Sigmoid colon (tissue), 7 donors: Measurements from ENCODE around the gene PPFIBP2. TPM values are rescaled to one million over a fixed set of nuclear protein-coding genes. Genes with fewer than 3 reads are reported as not detected.
"Not testable (repeated sequence)": the region's sequence is repeated elsewhere in the genome, so short reads cannot be mapped to it uniquely, and the experiment has no call there.

ENCODE experiments used
- DNase-seq: peaks from one replicate; pipeline ENCODE4 v3.0.0-alpha.2; 2019
- H3K27ac ChIP-seq, 4 donors: fragments of 200-600 bp; sonication (generic); one replicate each; pipeline ENCODE4 v1.5.1; 2016 to 2019; ENCODE audit warnings: mild to moderate bottlenecking in 1 of 4
- H3K27me3 ChIP-seq, 3 donors: fragments of 200-600 bp; sonication (generic); one replicate each; pipeline ENCODE4 v1.5.1; 2019; ENCODE audit warnings: mild to moderate bottlenecking in 1 of 3
- H3K36me3 ChIP-seq, 4 donors: fragments of 200-600 bp; sonication (generic); one replicate each; pipeline ENCODE4 v1.5.1; 2016 to 2019
- H3K4me1 ChIP-seq, 4 donors: fragments of 200-600 bp; sonication (generic); one replicate each; pipeline ENCODE4 v1.5.1; 2017 to 2019
- H3K4me3 ChIP-seq, 4 donors: fragments of 200-600 bp; sonication (generic); one replicate each; pipeline ENCODE4 v1.5.1; 2017 to 2019; ENCODE audit warnings: mild to moderate bottlenecking in 2 of 4, moderate library complexity in 1 of 4
- H3K9me3 ChIP-seq, 4 donors: fragments of 200-600 bp in 3 of 4; sonication (generic) in 3 of 4; one replicate each; pipeline versions ENCODE4 v1.5.1 to v1.6.1; 2013 to 2019
- EP300 ChIP-seq, 4 donors: sonication (generic); formaldehyde crosslinking; IDR thresholded peaks; one replicate each; pipeline ENCODE4 v1.6.1; 2017; ENCODE audit warnings: antibody characterized with exemption in 4 of 4
- POLR2A ChIP-seq, 2 donors: fragments of 450-650 bp; IDR thresholded peaks; one replicate each; pipeline ENCODE4 v1.6.1; 2016; ENCODE audit warnings: antibody characterized with exemption in 2 of 2, mild to moderate bottlenecking in 2 of 2, moderate library complexity in 2 of 2
- POLR2AphosphoS5 ChIP-seq, 4 donors: sonication (generic); formaldehyde crosslinking; IDR thresholded peaks; one replicate each; pipeline ENCODE4 v1.6.1; 2017; ENCODE audit warnings: antibody characterized with exemption in 4 of 4
- WGBS, 2 donors: extraction: QIAGEN DNeasy Blood & Tissue Kit; methylation state at CpG; one replicate each; pipeline ENCODE4 v1.1.7; 2013; 5-methylcytosine and 5-hydroxymethylcytosine counted together
- intact Hi-C: fragments of 100-400 bp; cut with DNase I; formaldehyde crosslinking; loops from one replicate; pipeline ENCODE4 v1.15.1; 2023
- polyA plus RNA-seq, 3 donors: library from polyadenylated mRNA; stranded (reverse); fragments of 200-250 nt; gene quantifications; one replicate each; pipeline ENCODE4 v1.2.3, GENCODE V29; 2013
- total RNA-seq, 4 donors: library from RNA; depleted of rRNA; stranded (reverse); fragments of >200 nt; gene quantifications; one replicate each; pipeline ENCODE4 v1.1.0, GENCODE V29; 2016
- TF ChIP-seq, protein P1 (sequence below), 4 experiments: fragments of 450-650 bp in 3 of 4; fragments of 200-600 bp in 1 of 4; IDR thresholded peaks; one replicate each; pipeline ENCODE4 v1.5.1; 2016 to 2019; ENCODE audit warnings: antibody characterized with exemption in 4 of 4, mild to moderate bottlenecking in 3 of 4, moderate library complexity in 2 of 4
- donor health status: healthy with polysubstance abuse.
- donor health status: Bipolar disorder and iron deficiency.
- donor health status: healthy.

Gene PPFIBP2
- total and polyA plus RNA-seq, 7 donors = 4.1 to 33.5 (median 11.6) TPM

DNA sequence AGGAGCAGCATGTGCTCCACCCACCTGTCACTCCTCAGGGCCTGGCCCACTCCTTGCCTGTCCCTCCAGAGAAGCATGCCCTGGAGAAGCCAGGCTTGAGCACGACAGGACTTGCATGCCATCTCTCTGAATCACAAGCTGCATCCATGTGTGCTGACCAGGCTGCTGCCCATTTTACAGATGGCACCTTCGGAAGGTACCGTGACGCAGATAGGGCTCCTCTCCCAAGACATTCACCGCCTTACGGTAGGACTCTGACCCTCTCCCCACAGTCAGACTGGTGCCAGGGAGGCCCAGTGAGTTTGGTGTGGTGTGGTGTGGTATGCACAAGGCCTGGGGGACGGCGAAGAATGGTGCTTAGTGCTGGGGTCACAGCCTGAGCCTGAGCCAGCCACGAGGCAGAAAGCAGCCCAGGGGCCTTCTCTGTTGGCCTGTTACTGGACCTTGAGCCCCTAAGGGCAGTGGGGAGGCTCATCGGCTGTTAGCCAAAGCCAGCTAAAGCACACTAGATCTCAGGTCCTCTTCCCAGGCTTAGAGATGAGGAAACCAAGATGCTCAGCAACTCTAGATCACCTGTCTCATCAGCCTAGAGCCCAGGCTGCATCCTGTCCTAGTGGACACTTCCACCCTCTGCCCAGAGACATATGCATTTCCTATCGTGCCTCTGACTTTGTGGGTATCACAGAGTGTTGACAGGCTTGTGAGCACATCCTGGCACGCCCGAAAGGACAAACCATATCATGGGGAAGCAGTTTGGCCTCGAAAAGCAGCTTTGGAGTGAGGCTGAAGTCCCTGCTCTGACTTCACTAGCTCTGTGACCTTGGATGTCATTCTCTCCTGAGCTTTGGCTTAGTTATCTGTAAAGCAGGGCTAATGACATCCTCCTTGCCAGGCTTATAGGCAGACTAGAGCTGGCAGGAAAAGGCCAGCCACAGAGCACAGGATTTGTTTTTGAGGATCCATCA lies 141.7 kb downstream of the PPFIBP2 start:
- no peak overlapping the region for H3K27ac ChIP-seq
- intact Hi-C loops = loop anchor here (2.0 kb wide), 1 partner anchor 85 kb away; no protein-coding TSS in a partner anchor

GRCh38 chr11:7656704-7657103 lies 142.9 kb downstream of the PPFIBP2 start:
- intact Hi-C loops = loop anchor here (2.0 kb wide), 1 partner anchor 86 kb away; no protein-coding TSS in a partner anchor
- H3K27ac ChIP-seq = no peak overlapping the region
- DNase-seq = no peak
- TF ChIP-seq, protein P1, sequence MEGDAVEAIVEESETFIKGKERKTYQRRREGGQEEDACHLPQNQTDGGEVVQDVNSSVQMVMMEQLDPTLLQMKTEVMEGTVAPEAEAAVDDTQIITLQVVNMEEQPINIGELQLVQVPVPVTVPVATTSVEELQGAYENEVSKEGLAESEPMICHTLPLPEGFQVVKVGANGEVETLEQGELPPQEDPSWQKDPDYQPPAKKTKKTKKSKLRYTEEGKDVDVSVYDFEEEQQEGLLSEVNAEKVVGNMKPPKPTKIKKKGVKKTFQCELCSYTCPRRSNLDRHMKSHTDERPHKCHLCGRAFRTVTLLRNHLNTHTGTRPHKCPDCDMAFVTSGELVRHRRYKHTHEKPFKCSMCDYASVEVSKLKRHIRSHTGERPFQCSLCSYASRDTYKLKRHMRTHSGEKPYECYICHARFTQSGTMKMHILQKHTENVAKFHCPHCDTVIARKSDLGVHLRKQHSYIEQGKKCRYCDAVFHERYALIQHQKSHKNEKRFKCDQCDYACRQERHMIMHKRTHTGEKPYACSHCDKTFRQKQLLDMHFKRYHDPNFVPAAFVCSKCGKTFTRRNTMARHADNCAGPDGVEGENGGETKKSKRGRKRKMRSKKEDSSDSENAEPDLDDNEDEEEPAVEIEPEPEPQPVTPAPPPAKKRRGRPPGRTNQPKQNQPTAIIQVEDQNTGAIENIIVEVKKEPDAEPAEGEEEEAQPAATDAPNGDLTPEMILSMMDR (IDR thresholded peaks at IDR 0.05) = no peak
- TF ChIP-seq POLR2A (IDR thresholded peaks at IDR 0.05) (no peak), POLR2AphosphoS5 (IDR thresholded peaks at IDR 0.05) (no peak)
- H3K4me1 ChIP-seq = no peaks in the 10 kb centered on the region
- H3K27me3 ChIP-seq = no peaks in the 10 kb centered on the region
- no peak overlapping the region for H3K4me3 ChIP-seq
- H3K36me3 ChIP-seq = peaks cover 0 to 11% (median 4%) of the 10 kb centered on the region in 4 donors
- 89 to 91% methylated on average over 11 of the region's 11 CpGs for WGBS, 2 donors
- H3K9me3 ChIP-seq = no peaks in the 10 kb centered on the region

More for the DNA sequence above, 141.7 kb downstream of the PPFIBP2 start:
- H3K4me1 ChIP-seq = no peaks in the 10 kb centered on the region
- peaks cover 0 to 11% (median 4%) of the 10 kb centered on the region in 4 donors for H3K36me3 ChIP-seq
- no peaks in the 10 kb centered on the region for H3K9me3 ChIP-seq
- 79 to 90% methylated on average over 14 of the region's 14 CpGs for WGBS, 2 donors
- no peaks in the 10 kb centered on the region for H3K27me3 ChIP-seq
- no peak for DNase-seq
- no peak overlapping the region for H3K4me3 ChIP-seq
- TF ChIP-seq POLR2A (IDR thresholded peaks at IDR 0.05) = no peak
- TF ChIP-seq POLR2AphosphoS5 (IDR thresholded peaks at IDR 0.05) = no peak
- no peak for TF ChIP-seq EP300 (IDR thresholded peaks at IDR 0.05)
- TF ChIP-seq, protein P1 (IDR thresholded peaks at IDR 0.05) = no peak

DNA sequence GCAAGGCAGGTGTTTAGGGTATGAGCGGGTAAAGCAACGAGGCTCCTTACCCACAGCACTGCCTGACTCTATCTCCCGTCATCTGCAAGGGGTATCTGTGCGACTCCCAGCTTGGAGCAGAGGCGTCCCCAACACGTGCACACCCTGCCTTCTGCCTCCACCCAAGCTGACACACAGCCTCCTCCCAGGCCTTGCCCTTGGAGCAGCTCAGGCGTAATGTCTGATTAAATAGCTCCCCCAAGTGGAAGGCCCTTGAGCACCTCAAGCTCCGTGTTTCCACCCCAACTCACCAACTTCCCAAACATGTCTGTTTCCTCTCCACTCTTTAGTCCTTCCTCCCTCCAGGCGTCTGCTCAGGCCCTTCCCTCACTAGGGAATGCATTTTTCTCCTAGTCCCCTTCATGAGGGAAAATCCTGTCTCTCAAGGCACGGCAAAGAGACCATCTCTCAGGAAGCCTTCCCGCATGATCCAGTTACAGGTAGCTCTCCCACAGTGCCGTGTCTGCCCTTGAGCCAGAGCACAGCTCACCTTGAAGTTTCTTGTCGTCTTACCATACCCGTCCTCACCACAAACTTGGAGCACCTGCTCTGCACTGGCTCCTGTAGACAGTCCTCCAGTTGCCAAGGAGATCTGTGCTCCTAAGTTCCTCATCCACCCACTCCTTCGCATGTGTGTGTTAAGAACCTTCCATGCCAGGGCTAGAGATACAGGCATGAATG lies 143.7 kb downstream of the PPFIBP2 start:
- Histone ChIP-seq H3K27me3 (no peaks in the 10 kb centered on the region), H3K4me1 (no peaks in the 10 kb centered on the region), H3K4me3 (no peak overlapping the region), H3K27ac (no peak overlapping the region), H3K9me3 (no peaks in the 10 kb centered on the region), H3K36me3 (peaks cover 0 to 11% (median 4%) of the 10 kb centered on the region in 4 donors)
- intact Hi-C loops = loop anchor here (2.0 kb wide), 1 partner anchor 87 kb away; no protein-coding TSS in a partner anchor
- TF ChIP-seq, protein P1 (IDR thresholded peaks at IDR 0.05) = peak in 2 of 4 experiments; percentile 22 to 47
- TF ChIP-seq EP300 (IDR thresholded peaks at IDR 0.05) (no peak), POLR2A (IDR thresholded peaks at IDR 0.05) (no peak), POLR2AphosphoS5 (IDR thresholded peaks at IDR 0.05) (no peak)
- 41 to 60% methylated on average over 15 of the region's 15 CpGs for WGBS, 2 donors
- peak; percentile 78 for DNase-seq

DNA sequence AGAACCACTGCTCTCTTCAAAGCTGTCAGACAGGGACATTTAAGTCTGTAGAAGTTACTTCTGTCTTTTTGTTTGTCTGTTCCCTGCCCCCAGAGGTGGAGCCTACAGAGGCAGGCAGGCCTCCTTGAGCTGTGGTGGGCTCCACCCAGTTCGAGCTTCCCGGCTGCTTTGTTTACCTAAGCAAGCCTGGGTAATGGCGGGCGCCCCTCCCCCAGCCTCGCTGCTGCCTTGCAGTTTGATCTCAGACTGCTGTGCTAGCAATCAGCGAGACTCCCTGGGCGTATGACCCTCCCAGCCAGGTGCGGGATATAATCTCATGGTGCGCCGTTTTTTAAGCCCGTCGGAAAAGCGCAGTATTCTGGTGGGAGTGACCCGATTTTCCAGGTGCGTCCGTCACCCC lies 149.7 kb downstream of the PPFIBP2 start:
- H3K27me3 ChIP-seq, H3K4me1 ChIP-seq, H3K36me3 ChIP-seq, H3K4me3 ChIP-seq, H3K27ac ChIP-seq, DNase-seq, intact Hi-C loops, H3K9me3 ChIP-seq: not testable (repeated sequence)
- WGBS, 2 donors = 73 to 77% methylated on average over 14 to 16 of the region's 16 CpGs

- no peak overlapping the region for H3K27ac ChIP-seq
- H3K27me3 ChIP-seq = no peaks in the 10 kb centered on the region
- peaks cover 0 to 4% (median 0%) of the 10 kb centered on the region in 4 donors for H3K9me3 ChIP-seq
- H3K36me3 ChIP-seq = no peaks in the 10 kb centered on the region
- intact Hi-C loops = loop anchor here (5.0 kb wide), 1 partner anchor 153 kb away; the partner anchor contains the start of gene PPFIBP2
- TF ChIP-seq, protein P1 (IDR thresholded peaks at IDR 0.05) = no peak
- TF ChIP-seq POLR2AphosphoS5 (IDR thresholded peaks at IDR 0.05) = no peak
- 80 to 96% methylated on average over 6 of the region's 6 CpGs for WGBS, 2 donors
- H3K4me3 ChIP-seq = no peak overlapping the region
- DNase-seq = no peak
- no peaks in the 10 kb centered on the region for H3K4me1 ChIP-seq
These were observed 151.1 kb downstream of the PPFIBP2 start for GRCh38 chr11:7664867-7665266.
